H54 (cell line): ENCODE data around the gene AK4.

Experiments
- DNase-seq: peaks from one replicate; pipeline ENCODE4 v3.0.0; 2011; ENCODE audit warnings: low spot score, mixed read lengths; ENCODE audit not compliant: insufficient read length
- FAIRE-seq: peaks from 3 replicates; lab custom pipeline; 2011; peaks lifted over from hg19 to GRCh38; lab: Jason Lieb, UNC
- POLR2A ChIP-seq: IDR thresholded peaks from 2 replicates; pipeline ENCODE4 v1.6.1; 2011; ENCODE audit warnings: low read depth, mild to moderate bottlenecking, low read length

The AK4 gene

DNA sequence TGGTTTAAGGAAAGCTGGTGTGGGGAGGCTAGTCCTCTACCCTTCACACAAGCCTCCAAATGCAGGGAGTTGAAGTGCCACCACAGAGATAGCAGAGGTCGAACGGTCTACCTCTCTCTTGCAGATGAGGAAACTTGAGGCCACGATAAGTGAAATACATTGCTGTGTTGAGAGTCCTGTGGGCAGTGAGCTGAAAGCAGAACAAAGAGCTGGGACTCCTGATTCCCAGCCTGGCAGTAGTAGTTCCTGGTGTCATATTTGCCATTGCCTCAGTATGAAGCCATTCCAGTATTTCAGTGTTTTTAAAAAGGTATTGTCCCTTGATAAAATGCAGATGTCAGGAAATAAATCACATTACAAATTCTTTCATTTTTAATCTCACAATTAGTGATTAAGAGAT, 28.6 kb downstream of the AK4 start:
- DNase-seq (no peak), FAIRE-seq (no peak)
- TF ChIP-seq POLR2A, result no peak

DNA sequence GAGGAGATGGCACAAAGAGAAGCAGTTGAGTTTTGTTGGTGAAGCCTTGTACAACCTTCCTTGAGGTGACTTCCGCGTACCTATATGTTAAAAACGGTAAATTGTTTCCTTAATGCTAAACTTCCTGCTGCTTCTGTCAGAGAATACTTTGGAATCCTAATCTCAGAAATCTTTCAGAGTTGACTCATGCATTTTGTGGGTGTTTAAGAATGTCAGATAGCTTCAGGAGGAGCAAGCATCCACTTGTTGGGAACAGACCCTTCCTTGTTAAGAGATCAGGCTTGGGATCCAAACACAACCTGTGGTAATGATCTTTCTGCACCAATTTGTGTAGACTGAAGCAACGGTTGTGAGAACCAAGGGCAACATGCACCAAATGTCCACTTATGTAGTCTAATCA, 29.5 kb downstream of the AK4 start:
- FAIRE-seq (peak; percentile 87), DNase-seq (peak; percentile 65)
- TF ChIP-seq POLR2A, result no peak

DNA sequence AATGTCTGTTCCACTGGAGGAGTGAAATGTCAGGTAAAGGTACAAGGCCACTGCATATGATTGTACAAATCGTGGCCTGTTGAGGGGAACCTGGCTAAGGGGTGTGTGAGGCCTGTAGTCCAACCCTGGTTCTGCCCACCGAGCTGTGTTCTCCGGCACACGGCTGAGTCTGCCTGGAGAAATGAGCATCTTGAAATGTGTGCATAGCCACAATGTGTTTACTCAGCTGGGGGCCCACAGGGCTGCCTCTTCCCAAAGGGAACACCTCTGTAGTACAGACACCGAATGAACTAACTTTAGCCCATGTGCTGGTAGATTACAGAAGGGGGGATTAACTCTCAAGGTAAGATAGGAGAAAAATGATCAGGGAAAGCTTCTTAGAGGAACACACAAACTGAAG, 30.2 kb downstream of the AK4 start:
- no peak for FAIRE-seq
- no peak for TF ChIP-seq POLR2A

DNA sequence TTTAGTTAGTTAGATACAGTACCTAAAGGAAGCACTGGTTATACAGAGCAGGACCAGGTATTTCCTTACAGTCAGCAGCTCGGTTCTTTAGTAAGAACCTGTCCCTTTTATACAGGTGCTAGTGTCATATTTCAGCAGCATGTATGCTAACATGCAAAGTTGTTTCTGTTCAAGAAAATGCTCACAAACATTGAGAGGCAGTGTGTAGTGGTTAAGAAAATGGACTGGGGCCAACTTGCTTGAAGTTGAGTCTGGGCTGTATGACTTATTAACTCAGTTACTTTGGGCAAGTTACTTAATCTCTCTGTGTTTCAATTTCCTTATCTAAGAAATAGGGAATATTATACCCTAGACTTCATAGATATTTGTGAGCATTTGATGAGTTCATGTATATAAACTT, 31.1 kb downstream of the AK4 start:
- no peak for FAIRE-seq

More for the DNA sequence above, 30.2 kb downstream of the AK4 start:
- no peak for DNase-seq

DNA sequence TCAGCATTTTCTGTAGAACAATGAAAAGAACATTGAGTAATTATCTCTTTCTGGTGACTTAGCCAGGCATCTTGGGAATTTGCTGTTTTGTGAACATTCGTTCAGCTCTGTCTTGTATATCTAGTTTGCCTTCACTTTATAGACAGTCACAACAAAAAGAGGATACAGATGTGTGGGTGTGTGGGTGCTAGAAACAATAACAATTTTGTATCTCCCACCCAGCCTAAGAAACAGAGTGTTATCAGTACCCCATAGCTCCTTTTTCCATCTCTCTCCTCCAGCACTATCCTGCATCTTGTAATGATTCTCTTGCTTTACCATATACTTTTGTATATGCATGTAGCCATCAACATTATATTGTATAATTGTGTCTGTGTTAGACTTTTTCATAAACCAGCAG, 33.0 kb downstream of the AK4 start:
- no peak for DNase-seq
- no peak for FAIRE-seq
- TF ChIP-seq POLR2A, result no peak

More for the DNA sequence above, 31.1 kb downstream of the AK4 start:
- TF ChIP-seq POLR2A, result no peak
- no peak for DNase-seq

DNA sequence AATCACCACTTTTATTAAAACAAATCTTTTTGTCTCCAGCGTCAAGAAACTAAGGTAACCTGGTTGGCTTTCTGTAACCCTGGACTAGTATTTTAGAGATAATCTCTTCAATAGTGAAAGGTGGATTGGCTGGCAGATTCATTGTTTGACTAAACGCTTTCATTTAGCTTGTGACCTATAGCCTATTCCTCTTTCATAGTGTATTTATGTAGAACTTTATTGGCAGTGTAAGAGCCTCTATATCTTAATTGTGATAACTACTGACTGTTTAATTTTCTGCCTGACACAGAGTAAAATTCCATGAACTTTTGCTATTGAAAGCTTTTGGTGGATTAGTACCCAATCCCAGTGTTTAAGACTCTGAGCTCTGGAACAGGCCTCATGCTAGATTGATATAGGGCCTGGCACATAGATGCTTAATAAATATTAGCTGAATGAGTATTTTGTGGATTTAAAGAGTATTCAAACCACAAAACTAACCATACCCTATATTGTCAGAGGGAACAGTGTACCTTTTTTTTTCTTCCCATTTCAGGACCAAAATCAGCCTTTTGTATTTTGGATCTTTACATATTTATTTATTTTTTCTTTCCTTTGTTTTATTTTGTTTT, 34.8 kb downstream of the AK4 start:
- no peak for DNase-seq
- no peak for FAIRE-seq
- TF ChIP-seq POLR2A, result no peak

DNA sequence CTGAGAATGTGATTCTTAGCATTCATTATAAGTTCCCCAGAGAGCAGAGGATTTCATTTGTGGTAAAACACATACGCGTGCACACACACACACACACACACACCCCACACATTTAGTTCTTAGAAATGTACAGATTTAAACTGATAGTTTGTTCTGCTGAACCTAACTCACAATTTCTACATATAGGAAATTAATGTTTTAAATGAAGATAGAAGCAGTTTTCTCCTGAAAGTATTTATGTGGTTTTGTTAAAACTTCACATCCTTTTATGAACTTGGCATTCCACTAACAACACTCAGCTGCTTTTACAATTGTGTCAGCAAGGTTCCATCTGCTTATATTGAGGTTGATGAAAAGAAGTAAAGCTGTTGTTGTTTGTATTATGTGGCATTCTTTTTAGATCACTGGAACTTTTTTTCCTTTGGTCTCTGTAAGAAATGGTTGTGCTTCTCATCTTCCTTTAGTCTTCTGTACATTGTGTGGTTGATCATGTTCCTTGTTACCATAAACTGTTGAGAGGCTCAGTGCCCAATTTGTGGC, 41.6 kb downstream of the AK4 start:
- DNase-seq, result no peak
- TF ChIP-seq POLR2A, result no peak
- peak; percentile 20 for FAIRE-seq

DNA sequence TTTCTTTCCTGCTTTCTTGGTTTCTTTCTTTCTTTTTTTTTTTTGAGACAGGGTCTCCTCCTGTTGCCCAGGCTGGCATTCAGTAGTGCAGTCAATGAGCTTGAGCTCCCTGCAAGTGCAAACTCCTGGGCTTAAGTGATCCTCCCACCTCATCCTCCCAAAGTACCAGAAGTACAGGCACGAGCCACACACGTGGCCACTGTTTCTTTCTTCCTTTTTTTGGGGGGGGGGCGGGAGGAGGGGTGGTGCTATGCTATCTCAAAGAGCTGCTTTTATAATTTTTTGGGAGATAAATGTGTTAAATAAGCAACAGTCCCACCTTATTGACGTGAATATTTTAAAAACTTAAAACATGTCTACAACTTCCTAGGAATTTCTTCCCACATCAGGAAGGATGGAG, 42.2 kb downstream of the AK4 start:
- no peak for TF ChIP-seq POLR2A
- no peak for FAIRE-seq

DNA sequence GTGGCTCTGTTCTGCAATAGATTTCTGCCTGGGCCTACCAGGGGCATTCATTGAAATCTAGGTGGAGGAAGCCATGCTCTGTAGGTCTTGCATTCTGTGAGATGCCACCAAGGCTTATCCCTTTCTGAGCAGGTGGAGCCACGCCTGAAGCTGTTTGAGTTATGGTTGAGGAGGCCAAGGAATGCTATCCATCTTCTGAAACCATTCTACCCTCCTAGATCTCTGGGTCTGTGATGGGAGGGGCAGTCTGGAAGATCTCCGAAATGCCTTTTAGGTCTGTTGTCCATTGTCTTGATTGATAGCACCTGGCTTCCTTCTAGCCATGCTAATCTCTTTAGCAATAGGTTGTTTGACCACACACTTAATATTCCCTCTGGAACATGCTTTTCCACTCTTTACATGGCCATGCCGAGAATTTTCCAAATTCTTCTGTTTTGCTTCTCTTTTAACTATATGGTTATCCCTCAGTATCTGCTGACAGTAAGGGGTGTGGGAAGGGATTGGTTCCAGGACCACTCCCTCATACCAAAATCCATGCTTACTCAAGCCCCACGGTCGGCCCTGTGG, 45.2 kb downstream of the AK4 start:
- FAIRE-seq (no peak), DNase-seq (no peak)
- TF ChIP-seq POLR2A, result no peak

More for the DNA sequence above, 42.2 kb downstream of the AK4 start:
- no peak for DNase-seq

DNA sequence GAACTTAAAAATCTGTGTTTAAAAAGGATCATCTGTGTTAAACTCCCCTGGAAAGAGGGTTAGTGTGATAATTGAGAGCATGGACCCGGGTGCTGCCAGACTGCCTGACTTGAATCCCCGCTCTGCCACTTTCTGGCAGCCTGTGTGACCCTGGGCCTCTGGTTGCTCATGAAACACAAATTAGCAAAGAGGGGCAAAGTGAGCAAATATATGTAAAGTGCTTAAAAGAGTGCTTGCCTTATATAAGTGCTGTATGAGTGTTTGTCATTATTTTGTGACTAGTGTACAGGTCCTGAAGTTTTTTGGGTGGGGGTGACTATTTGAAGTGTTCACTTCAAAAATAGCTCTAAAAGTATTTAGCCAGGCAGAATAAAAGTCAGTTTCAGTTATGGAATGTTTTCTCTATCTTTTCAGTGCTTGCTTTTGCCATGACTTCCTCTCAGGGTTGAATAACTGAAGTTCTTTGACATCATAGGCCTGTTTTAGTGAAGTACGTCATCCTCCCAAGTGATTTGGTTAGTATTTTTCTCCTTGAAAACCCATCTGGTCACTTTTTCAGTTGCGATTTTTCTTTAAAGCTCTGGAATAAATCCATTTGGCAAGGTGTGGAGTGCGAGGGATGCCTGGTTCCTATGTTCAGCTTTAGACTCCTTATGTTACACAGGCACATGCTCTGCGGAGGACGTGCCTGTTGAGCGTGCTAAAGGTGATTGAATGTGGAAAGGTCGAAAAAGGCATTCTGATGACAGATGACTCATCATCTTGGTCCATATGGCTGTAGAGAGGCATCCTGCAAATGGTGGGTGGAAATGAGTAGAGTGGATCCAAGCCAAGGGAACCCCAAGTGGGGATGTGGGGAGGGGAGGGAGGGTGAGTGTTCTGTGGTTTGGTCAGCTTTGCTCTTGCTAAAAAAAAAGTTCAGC, 47.8 kb downstream of the AK4 start:
- FAIRE-seq (peak; percentile 89), DNase-seq (no peak)
- no peak for TF ChIP-seq POLR2A

DNA sequence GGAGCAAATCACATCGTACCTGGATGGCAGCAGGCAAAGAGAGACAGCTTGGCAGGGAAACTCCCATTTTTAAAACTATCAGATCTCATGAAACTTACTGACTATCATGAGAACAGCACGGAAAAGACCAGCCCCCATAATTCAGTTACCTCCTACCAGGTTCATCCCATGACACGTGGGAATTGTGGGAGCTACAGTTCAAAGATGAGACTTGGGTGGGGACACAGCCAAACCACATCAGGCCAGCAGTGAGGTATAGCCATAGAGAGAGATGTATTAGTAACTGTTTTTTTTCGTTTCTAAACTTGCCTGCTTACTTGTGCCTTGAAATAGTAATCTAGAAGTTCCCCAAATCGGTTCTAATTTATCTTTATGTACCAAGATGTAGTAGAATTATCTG, 48.9 kb downstream of the AK4 start:
- DNase-seq (no peak), FAIRE-seq (no peak)
- TF ChIP-seq POLR2A, result no peak

DNA sequence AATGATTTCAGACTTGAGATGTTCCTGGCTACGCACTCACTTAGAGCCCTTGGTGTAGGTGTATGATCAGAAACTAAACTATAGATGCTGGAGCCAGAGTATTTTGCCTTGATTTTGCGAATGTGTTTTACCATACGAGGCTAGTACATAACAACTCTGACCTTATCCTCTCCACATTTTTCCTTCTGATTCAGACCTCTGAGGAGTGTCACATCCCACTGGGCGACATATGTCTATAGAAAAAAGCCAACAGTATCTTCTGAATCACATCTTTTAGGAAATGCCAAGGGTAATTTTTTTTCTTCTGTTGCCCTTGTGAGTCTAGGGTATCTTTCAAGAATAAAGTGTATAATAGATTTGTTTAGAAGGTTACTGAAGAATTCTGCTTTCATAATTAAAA, 49.6 kb downstream of the AK4 start:
- FAIRE-seq (no peak), DNase-seq (no peak)
- no peak for TF ChIP-seq POLR2A

DNA sequence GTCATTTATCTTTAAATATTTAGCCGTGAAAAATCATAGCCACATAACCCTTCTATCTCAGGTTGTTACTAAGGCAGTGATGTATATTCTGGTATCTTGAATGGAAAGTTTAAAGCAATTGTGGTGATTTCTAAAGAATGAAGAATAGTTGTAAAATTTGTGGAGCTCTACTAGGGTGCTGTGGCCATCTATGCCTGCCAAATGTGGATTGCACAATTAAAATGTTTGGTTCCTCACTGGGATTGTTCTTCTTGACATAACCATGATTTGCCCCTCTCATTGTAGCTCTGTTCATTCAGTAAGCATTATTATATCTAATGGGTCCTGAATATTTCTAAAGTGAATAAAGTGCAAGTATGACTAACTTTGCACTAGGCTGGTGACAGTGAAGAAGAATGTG, 50.1 kb downstream of the AK4 start:
- DNase-seq (no peak), FAIRE-seq (no peak)
- TF ChIP-seq POLR2A, result no peak

DNA sequence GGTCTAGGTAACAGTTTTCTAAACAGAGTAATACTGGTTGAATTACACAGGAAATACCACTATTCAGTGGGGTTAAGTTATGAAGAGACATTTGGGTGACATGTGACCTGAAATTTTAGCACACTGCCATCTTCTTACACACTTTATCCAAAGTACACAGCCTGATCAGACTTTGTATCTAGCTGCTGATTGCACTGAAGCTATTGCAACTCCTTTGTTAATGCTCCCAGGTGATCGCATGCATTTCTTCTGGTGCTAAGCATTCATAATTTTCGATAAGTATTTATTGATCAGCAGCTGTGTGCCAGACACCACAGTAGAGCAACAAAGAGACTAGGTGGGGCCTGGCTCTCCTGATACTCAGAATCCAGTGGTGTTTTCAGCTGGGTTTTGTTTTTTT, 52.4 kb downstream of the AK4 start:
- no peak for TF ChIP-seq POLR2A
- FAIRE-seq (no peak), DNase-seq (no peak)
